ENCODE measurements around the gene SPIRE2.
"Not testable (repeated sequence)": the region's sequence is repeated elsewhere in the genome, so short reads cannot be mapped to it uniquely, and the experiment has no call there.

The SPIRE2 gene
- total RNA-seq, result 0.17 to 1.5 (median 0.77) reads per million in 3 donors

- H3K4me1 ChIP-seq (ENCODE audit: control insufficient read depth, insufficient read depth, low read length, poor library complexity, severe bottlenecking), result peaks cover 11% of the 10 kb centered on the region
- no peaks in the 10 kb centered on the region for H3K9me3 ChIP-seq (ENCODE audit: control insufficient read depth, low read length)
- no peak within 1 kb of the TSS for H3K27ac ChIP-seq (ENCODE audit: insufficient read depth, low read length, poor library complexity, severe bottlenecking)
- peak; percentile 38 to 60 (median 52) for DNase-seq
- no peak within 1 kb of the TSS for H3K4me3 ChIP-seq (ENCODE audit: insufficient read depth, low read depth, low read length, poor library complexity, severe bottlenecking)
- peaks cover 11% of the 10 kb centered on the region for H3K27me3 ChIP-seq (replicated peaks; ENCODE audit: control insufficient read depth, insufficient read depth, low read length, poor library complexity, severe bottlenecking)
- no peaks in the 10 kb centered on the region for H3K36me3 ChIP-seq (ENCODE audit: control insufficient read depth, insufficient read depth, low read length)
These were observed at the start of gene SPIRE2 for GRCh38 chr16:89828199-89828869. Gene SPIRE2, plus strand, starts transcription at chr16:89828475. Its CDS starts 76 bp downstream, at chr16:89828551.

GRCh38 chr16:89779231-89779908 is 48.9 kb upstream of the SPIRE2 start:
- H3K36me3 ChIP-seq (ENCODE audit: control insufficient read depth, insufficient read depth, low read length), result no peaks in the 10 kb centered on the region
- H3K27ac ChIP-seq (ENCODE audit: insufficient read depth, low read length, poor library complexity, severe bottlenecking), result no peak overlapping the region
- H3K4me3 ChIP-seq (ENCODE audit: insufficient read depth, low read depth, low read length, poor library complexity, severe bottlenecking), result no peak overlapping the region
- DNase-seq, result no peak
- no peaks in the 10 kb centered on the region for H3K27me3 ChIP-seq (replicated peaks; ENCODE audit: control insufficient read depth, insufficient read depth, low read length, poor library complexity, severe bottlenecking)
- no peaks in the 10 kb centered on the region for H3K4me1 ChIP-seq (ENCODE audit: control insufficient read depth, insufficient read depth, low read length, poor library complexity, severe bottlenecking)
- H3K9me3 ChIP-seq (ENCODE audit: control insufficient read depth, low read length), result no peaks in the 10 kb centered on the region

GRCh38 chr16:89779909-89780305 is 48.4 kb upstream of the SPIRE2 start:
- Histone ChIP-seq H3K27me3 (replicated peaks; ENCODE audit: control insufficient read depth, insufficient read depth, low read length, poor library complexity, severe bottlenecking) (no peaks in the 10 kb centered on the region), H3K4me3 (ENCODE audit: insufficient read depth, low read depth, low read length, poor library complexity, severe bottlenecking) (no peak overlapping the region)

GRCh38 chr16:89782489-89782888 is 45.8 kb upstream of the SPIRE2 start:
- no peaks in the 10 kb centered on the region for H3K36me3 ChIP-seq (ENCODE audit: control insufficient read depth, insufficient read depth, low read length)
- no peak for DNase-seq

More at GRCh38 chr16:89779909-89780305, 48.4 kb upstream of the SPIRE2 start:
- no peaks in the 10 kb centered on the region for H3K36me3 ChIP-seq (ENCODE audit: control insufficient read depth, insufficient read depth, low read length)
- H3K9me3 ChIP-seq (ENCODE audit: control insufficient read depth, low read length), result no peaks in the 10 kb centered on the region
- no peak overlapping the region for H3K27ac ChIP-seq (ENCODE audit: insufficient read depth, low read length, poor library complexity, severe bottlenecking)
- peaks cover 4% of the 10 kb centered on the region for H3K4me1 ChIP-seq (ENCODE audit: control insufficient read depth, insufficient read depth, low read length, poor library complexity, severe bottlenecking)
- no peak for DNase-seq

GRCh38 chr16:89783952-89784351 is 44.3 kb upstream of the SPIRE2 start:
- H3K4me1 ChIP-seq (ENCODE audit: control insufficient read depth, insufficient read depth, low read length, poor library complexity, severe bottlenecking), result peaks cover 19% of the 10 kb centered on the region
- not testable (repeated sequence) for H3K27me3 ChIP-seq (replicated peaks; ENCODE audit: control insufficient read depth, insufficient read depth, low read length, poor library complexity, severe bottlenecking); DNase-seq; H3K9me3 ChIP-seq (ENCODE audit: control insufficient read depth, low read length); H3K4me3 ChIP-seq (ENCODE audit: insufficient read depth, low read depth, low read length, poor library complexity, severe bottlenecking); H3K36me3 ChIP-seq (ENCODE audit: control insufficient read depth, insufficient read depth, low read length); H3K27ac ChIP-seq (ENCODE audit: insufficient read depth, low read length, poor library complexity, severe bottlenecking)

More at GRCh38 chr16:89782489-89782888, 45.8 kb upstream of the SPIRE2 start:
- Histone ChIP-seq H3K4me3 (ENCODE audit: insufficient read depth, low read depth, low read length, poor library complexity, severe bottlenecking) (no peak overlapping the region), H3K9me3 (ENCODE audit: control insufficient read depth, low read length) (no peaks in the 10 kb centered on the region), H3K27ac (ENCODE audit: insufficient read depth, low read length, poor library complexity, severe bottlenecking) (no peak overlapping the region), H3K27me3 (replicated peaks; ENCODE audit: control insufficient read depth, insufficient read depth, low read length, poor library complexity, severe bottlenecking) (no peaks in the 10 kb centered on the region), H3K4me1 (ENCODE audit: control insufficient read depth, insufficient read depth, low read length, poor library complexity, severe bottlenecking) (peaks cover 19% of the 10 kb centered on the region)

GRCh38 chr16:89784406-89784805 is 43.9 kb upstream of the SPIRE2 start:
- Histone ChIP-seq H3K9me3 (ENCODE audit: control insufficient read depth, low read length) (no peaks in the 10 kb centered on the region), H3K27ac (ENCODE audit: insufficient read depth, low read length, poor library complexity, severe bottlenecking) (no peak overlapping the region), H3K36me3 (ENCODE audit: control insufficient read depth, insufficient read depth, low read length) (no peaks in the 10 kb centered on the region), H3K4me1 (ENCODE audit: control insufficient read depth, insufficient read depth, low read length, poor library complexity, severe bottlenecking) (peaks cover 19% of the 10 kb centered on the region), H3K27me3 (replicated peaks; ENCODE audit: control insufficient read depth, insufficient read depth, low read length, poor library complexity, severe bottlenecking) (no peaks in the 10 kb centered on the region), H3K4me3 (ENCODE audit: insufficient read depth, low read depth, low read length, poor library complexity, severe bottlenecking) (no peak overlapping the region)
- DNase-seq, result peak in 1 of 3 donors; percentile 11

GRCh38 chr16:89785523-89786155 is 42.6 kb upstream of the SPIRE2 start:
- DNase-seq, result peak; percentile 36 to 60 (median 57)
- H3K27ac ChIP-seq (ENCODE audit: insufficient read depth, low read length, poor library complexity, severe bottlenecking), result no peak overlapping the region

GRCh38 chr16:89786474-89787364 is 41.6 kb upstream of the SPIRE2 start:
- Histone ChIP-seq H3K36me3 (ENCODE audit: control insufficient read depth, insufficient read depth, low read length) (no peaks in the 10 kb centered on the region), H3K9me3 (ENCODE audit: control insufficient read depth, low read length) (no peaks in the 10 kb centered on the region), H3K4me3 (ENCODE audit: insufficient read depth, low read depth, low read length, poor library complexity, severe bottlenecking) (no peak overlapping the region), H3K27ac (ENCODE audit: insufficient read depth, low read length, poor library complexity, severe bottlenecking) (no peak overlapping the region), H3K4me1 (ENCODE audit: control insufficient read depth, insufficient read depth, low read length, poor library complexity, severe bottlenecking) (peaks cover 19% of the 10 kb centered on the region), H3K27me3 (replicated peaks; ENCODE audit: control insufficient read depth, insufficient read depth, low read length, poor library complexity, severe bottlenecking) (no peaks in the 10 kb centered on the region)
- DNase-seq, result no peak

More at GRCh38 chr16:89785523-89786155, 42.6 kb upstream of the SPIRE2 start:
- H3K9me3 ChIP-seq (ENCODE audit: control insufficient read depth, low read length), result no peaks in the 10 kb centered on the region
- H3K4me3 ChIP-seq (ENCODE audit: insufficient read depth, low read depth, low read length, poor library complexity, severe bottlenecking), result no peak overlapping the region
- H3K36me3 ChIP-seq (ENCODE audit: control insufficient read depth, insufficient read depth, low read length), result no peaks in the 10 kb centered on the region
- no peaks in the 10 kb centered on the region for H3K27me3 ChIP-seq (replicated peaks; ENCODE audit: control insufficient read depth, insufficient read depth, low read length, poor library complexity, severe bottlenecking)
- H3K4me1 ChIP-seq (ENCODE audit: control insufficient read depth, insufficient read depth, low read length, poor library complexity, severe bottlenecking), result peaks cover 19% of the 10 kb centered on the region

GRCh38 chr16:89787365-89787805 is 40.9 kb upstream of the SPIRE2 start:
- Histone ChIP-seq H3K4me3 (ENCODE audit: insufficient read depth, low read depth, low read length, poor library complexity, severe bottlenecking) (no peak overlapping the region), H3K36me3 (ENCODE audit: control insufficient read depth, insufficient read depth, low read length) (no peaks in the 10 kb centered on the region), H3K4me1 (ENCODE audit: control insufficient read depth, insufficient read depth, low read length, poor library complexity, severe bottlenecking) (peaks cover 19% of the 10 kb centered on the region), H3K9me3 (ENCODE audit: control insufficient read depth, low read length) (no peaks in the 10 kb centered on the region), H3K27me3 (replicated peaks; ENCODE audit: control insufficient read depth, insufficient read depth, low read length, poor library complexity, severe bottlenecking) (no peaks in the 10 kb centered on the region), H3K27ac (ENCODE audit: insufficient read depth, low read length, poor library complexity, severe bottlenecking) (no peak overlapping the region)
- DNase-seq, result no peak
